22Rv1 (cell line): ENCODE data around the gene HSPA12A.

Experiments
- ZFX ChIP-seq: fragments of 450-650 bp; IDR thresholded peaks from 2 replicates; pipeline ENCODE4 v1.6.1; 2017; ENCODE audit warnings: antibody characterized with exemption, borderline replicate concordance
- TF ChIP-seq, protein P1 (sequence below): fragments of 450-650 bp; IDR thresholded peaks from 2 replicates; pipeline ENCODE4 v1.5.1; 2017; ENCODE audit warnings: mild to moderate bottlenecking

DNA sequence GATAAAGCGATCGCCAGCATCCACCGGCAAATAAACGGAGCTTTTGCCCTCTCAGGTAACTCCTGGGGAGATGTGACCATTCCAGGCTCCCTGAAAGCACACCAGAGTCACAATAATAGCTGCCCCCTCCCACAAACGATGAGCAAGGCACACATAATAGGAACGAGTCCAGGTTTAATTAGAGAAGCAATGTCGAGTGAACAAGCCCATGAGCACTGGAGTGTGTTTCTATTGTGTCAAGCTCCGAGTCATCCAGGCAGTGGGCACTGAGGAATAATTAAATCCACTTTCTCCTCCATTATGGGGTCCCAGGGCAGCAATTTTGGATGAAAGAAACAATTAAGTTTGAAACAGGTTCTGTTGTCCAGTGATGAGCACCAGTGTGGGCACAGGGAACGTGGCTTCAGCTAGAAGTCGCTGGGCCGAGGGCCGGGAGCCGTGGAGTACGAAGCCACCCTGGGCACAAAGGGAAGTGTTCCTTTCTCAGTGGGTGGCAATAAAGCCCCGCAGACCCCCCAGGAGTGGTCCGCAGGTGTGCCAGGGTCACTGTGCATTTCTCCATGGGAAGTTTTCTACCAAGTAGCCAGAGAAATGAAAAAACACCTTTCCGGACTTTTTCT is 109.7 kb downstream of the HSPA12A start:
- TF ChIP-seq, protein P1, sequence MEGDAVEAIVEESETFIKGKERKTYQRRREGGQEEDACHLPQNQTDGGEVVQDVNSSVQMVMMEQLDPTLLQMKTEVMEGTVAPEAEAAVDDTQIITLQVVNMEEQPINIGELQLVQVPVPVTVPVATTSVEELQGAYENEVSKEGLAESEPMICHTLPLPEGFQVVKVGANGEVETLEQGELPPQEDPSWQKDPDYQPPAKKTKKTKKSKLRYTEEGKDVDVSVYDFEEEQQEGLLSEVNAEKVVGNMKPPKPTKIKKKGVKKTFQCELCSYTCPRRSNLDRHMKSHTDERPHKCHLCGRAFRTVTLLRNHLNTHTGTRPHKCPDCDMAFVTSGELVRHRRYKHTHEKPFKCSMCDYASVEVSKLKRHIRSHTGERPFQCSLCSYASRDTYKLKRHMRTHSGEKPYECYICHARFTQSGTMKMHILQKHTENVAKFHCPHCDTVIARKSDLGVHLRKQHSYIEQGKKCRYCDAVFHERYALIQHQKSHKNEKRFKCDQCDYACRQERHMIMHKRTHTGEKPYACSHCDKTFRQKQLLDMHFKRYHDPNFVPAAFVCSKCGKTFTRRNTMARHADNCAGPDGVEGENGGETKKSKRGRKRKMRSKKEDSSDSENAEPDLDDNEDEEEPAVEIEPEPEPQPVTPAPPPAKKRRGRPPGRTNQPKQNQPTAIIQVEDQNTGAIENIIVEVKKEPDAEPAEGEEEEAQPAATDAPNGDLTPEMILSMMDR: no peak
- TF ChIP-seq ZFX: no peak
